ENCODE measurements around the gene SRRT. TPM values are rescaled to one million over a fixed set of nuclear protein-coding genes. Genes with fewer than 3 reads are reported as not detected.

Gene SRRT
- total RNA-seq, 1 donor from 2014 or later: 25.1 TPM

- Histone ChIP-seq H3K9me3 (ENCODE audit: control insufficient read depth in 3 of 3, low read length in 3 of 3) (no peaks in the 10 kb centered on the region), H3K27me3 (ENCODE audit: control insufficient read depth in 3 of 3, insufficient read depth in 3 of 3, low read length in 3 of 3) (peaks cover 4 to 9% (median 6%) of the 10 kb centered on the region in 3 donors), H3K4me1 (ENCODE audit: control insufficient read depth in 3 of 3, insufficient read depth in 3 of 3, low read length in 3 of 3) (peaks cover 37 to 51% (median 48%) of the 10 kb centered on the region in 3 donors), H3K27ac (ENCODE audit: low read depth, low read length) (peak overlapping the region; percentile 94), H3K36me3 (ENCODE audit: control insufficient read depth in 3 of 3, insufficient read depth in 3 of 3, low read length in 3 of 3) (peaks cover 9 to 14% (median 13%) of the 10 kb centered on the region in 3 donors), H3K9ac (ENCODE audit: low read depth in 1 of 3, low read length in 3 of 3) (peak overlapping the region; percentile 82 to 87 (median 84)), H3K4me3 (ENCODE audit: low read length in 3 of 3) (peak overlapping the region; percentile 52 to 75 (median 73))
These were observed 19.2 kb downstream of the SRRT start for GRCh38 chr7:100893910-100894721.

- H3K27ac ChIP-seq (ENCODE audit: low read depth, low read length): peak overlapping the region; percentile 94
- no peaks in the 10 kb centered on the region for H3K9me3 ChIP-seq (ENCODE audit: control insufficient read depth in 3 of 3, low read length in 3 of 3)
- peaks cover 35 to 43% (median 43%) of the 10 kb centered on the region in 3 donors for H3K4me1 ChIP-seq (ENCODE audit: control insufficient read depth in 3 of 3, insufficient read depth in 3 of 3, low read length in 3 of 3)
- H3K4me3 ChIP-seq (ENCODE audit: low read length in 3 of 3): peak overlapping the region; percentile 52 to 75 (median 73)
- H3K36me3 ChIP-seq (ENCODE audit: control insufficient read depth in 3 of 3, insufficient read depth in 3 of 3, low read length in 3 of 3): peaks cover 9 to 14% (median 13%) of the 10 kb centered on the region in 3 donors
- H3K27me3 ChIP-seq (ENCODE audit: control insufficient read depth in 3 of 3, insufficient read depth in 3 of 3, low read length in 3 of 3): peaks cover 4 to 9% (median 6%) of the 10 kb centered on the region in 3 donors
- peak overlapping the region; percentile 82 to 87 (median 84) for H3K9ac ChIP-seq (ENCODE audit: low read depth in 1 of 3, low read length in 3 of 3)
These were observed 20.2 kb downstream of the SRRT start for GRCh38 chr7:100894860-100895700.

- peaks cover 4 to 9% (median 6%) of the 10 kb centered on the region in 3 donors for H3K27me3 ChIP-seq (ENCODE audit: control insufficient read depth in 3 of 3, insufficient read depth in 3 of 3, low read length in 3 of 3)
- H3K36me3 ChIP-seq (ENCODE audit: control insufficient read depth in 3 of 3, insufficient read depth in 3 of 3, low read length in 3 of 3): peaks cover 9 to 14% (median 13%) of the 10 kb centered on the region in 3 donors
- peak within 1 kb of the TSS; percentile 82 to 87 (median 84) for H3K9ac ChIP-seq (ENCODE audit: low read depth in 1 of 3, low read length in 3 of 3)
- no peaks in the 10 kb centered on the region for H3K9me3 ChIP-seq (ENCODE audit: control insufficient read depth in 3 of 3, low read length in 3 of 3)
- peak within 1 kb of the TSS; percentile 94 for H3K27ac ChIP-seq (ENCODE audit: low read depth, low read length)
- peak within 1 kb of the TSS; percentile 59 to 75 (median 73) for H3K4me3 ChIP-seq (ENCODE audit: low read length in 3 of 3)
- H3K4me1 ChIP-seq (ENCODE audit: control insufficient read depth in 3 of 3, insufficient read depth in 3 of 3, low read length in 3 of 3): peaks cover 31 to 37% (median 37%) of the 10 kb centered on the region in 3 donors
These were observed 20.7 kb downstream of the SRRT start, which contains the start of gene ACHE for GRCh38 chr7:100895701-100895955. TSS of gene ACHE (minus strand) at chr7:100895888. CDS start at chr7:100894232, 1,656 bp downstream.

DNA sequence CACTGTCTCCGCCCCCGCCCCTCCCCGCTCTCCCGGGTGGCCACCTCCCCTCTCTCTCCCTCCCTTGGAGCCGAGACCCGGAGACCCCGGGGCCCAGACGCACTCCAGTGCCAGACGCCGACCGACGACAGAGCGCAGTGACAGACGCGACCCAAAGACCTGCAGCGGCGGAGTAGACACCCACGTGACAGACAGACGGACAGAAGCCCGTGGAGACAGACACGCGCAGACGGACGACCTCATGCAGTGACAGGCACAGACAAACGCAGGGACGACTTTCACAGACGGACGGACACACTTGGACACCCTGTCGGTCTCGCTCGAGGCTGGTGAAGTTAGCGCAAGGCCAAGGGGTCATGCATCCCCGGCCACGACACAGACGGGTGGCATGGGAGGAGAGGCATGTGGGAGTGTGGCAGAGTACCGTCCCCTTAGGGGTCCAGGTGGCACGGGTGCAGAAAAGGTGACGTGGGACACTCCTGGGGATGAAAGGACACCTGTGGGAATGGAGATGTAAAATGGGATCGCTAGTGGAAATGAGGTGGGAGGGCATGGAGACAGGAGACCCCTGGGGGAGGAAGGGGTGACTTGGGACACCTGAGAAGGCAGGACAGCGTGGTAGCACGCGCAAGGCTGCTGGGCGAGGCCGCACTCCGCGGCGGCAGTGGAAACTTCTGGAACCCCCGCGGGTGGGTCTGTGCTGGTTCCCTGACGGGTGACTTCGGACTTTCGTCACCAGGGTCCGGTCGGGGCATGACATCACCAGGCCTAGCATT is 21.2 kb downstream of the SRRT start:
- Histone ChIP-seq H3K27ac (ENCODE audit: low read depth, low read length) (peak overlapping the region; percentile 94), H3K4me1 (ENCODE audit: control insufficient read depth in 3 of 3, insufficient read depth in 3 of 3, low read length in 3 of 3) (peaks cover 30 to 34% (median 32%) of the 10 kb centered on the region in 3 donors), H3K9me3 (ENCODE audit: control insufficient read depth in 3 of 3, low read length in 3 of 3) (no peaks in the 10 kb centered on the region), H3K9ac (ENCODE audit: low read depth in 1 of 3, low read length in 3 of 3) (peak overlapping the region in 2 of 3 donors; percentile 65 to 75), H3K4me3 (ENCODE audit: low read length in 3 of 3) (peak overlapping the region; percentile 59 to 69 (median 68)), H3K36me3 (ENCODE audit: control insufficient read depth in 3 of 3, insufficient read depth in 3 of 3, low read length in 3 of 3) (peaks cover 9 to 14% (median 13%) of the 10 kb centered on the region in 3 donors), H3K27me3 (ENCODE audit: control insufficient read depth in 3 of 3, insufficient read depth in 3 of 3, low read length in 3 of 3) (peaks cover 4 to 9% (median 6%) of the 10 kb centered on the region in 3 donors)

- Histone ChIP-seq H3K27me3 (ENCODE audit: control insufficient read depth in 3 of 3, insufficient read depth in 3 of 3, low read length in 3 of 3) (peaks cover 4 to 9% (median 6%) of the 10 kb centered on the region in 3 donors), H3K4me1 (ENCODE audit: control insufficient read depth in 3 of 3, insufficient read depth in 3 of 3, low read length in 3 of 3) (peaks cover 27 to 32% (median 31%) of the 10 kb centered on the region in 3 donors), H3K27ac (ENCODE audit: low read depth, low read length) (no peak overlapping the region), H3K9ac (ENCODE audit: low read depth in 1 of 3, low read length in 3 of 3) (peak overlapping the region in 1 of 3 donors; percentile 50), H3K4me3 (ENCODE audit: low read length in 3 of 3) (peak overlapping the region in 2 of 3 donors; percentile 68 to 69), H3K9me3 (ENCODE audit: control insufficient read depth in 3 of 3, low read length in 3 of 3) (no peaks in the 10 kb centered on the region), H3K36me3 (ENCODE audit: control insufficient read depth in 3 of 3, insufficient read depth in 3 of 3, low read length in 3 of 3) (peaks cover 7 to 14% (median 11%) of the 10 kb centered on the region in 3 donors)
These were observed 22.1 kb downstream of the SRRT start for GRCh38 chr7:100896732-100897608.

DNA sequence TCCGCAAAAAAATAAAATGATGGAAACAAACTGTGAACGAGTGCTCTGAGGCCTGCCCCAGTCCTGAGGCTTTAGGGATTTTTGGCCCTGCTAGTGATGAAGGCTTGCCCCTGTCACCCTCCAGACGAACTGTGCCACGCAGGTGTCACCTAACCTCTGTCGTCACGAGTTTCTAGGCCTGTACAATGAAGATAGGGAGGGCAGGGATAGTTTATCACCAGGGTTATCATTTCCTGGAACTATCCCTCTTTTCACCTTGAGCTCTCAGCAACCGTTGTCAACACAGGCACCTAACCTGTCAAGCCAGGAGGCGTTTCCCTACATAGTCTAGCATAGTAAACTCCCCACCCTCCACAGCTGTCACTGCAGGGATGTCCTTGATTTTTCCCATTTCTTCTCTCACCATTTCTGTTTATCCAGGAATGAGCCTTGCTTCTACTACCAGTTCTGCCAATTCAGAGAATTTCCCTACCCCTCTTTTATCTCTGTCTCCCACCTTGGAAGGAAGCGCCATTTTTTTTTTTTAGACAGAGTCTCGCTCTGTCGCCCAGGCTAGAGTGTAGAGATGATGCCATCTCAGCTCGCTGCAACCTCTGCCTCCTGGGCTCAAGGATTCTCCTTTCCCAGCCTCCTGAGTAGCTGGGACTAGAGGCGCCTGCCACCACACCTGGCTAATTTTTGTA is 23.0 kb downstream of the SRRT start:
- Histone ChIP-seq H3K27ac (ENCODE audit: low read depth, low read length) (no peak overlapping the region), H3K9ac (ENCODE audit: low read depth in 1 of 3, low read length in 3 of 3) (no peak overlapping the region), H3K9me3 (ENCODE audit: control insufficient read depth in 3 of 3, low read length in 3 of 3) (no peaks in the 10 kb centered on the region), H3K4me1 (ENCODE audit: control insufficient read depth in 3 of 3, insufficient read depth in 3 of 3, low read length in 3 of 3) (peaks cover 21 to 25% (median 22%) of the 10 kb centered on the region in 3 donors), H3K4me3 (ENCODE audit: low read length in 3 of 3) (no peak overlapping the region), H3K27me3 (ENCODE audit: control insufficient read depth in 3 of 3, insufficient read depth in 3 of 3, low read length in 3 of 3) (peaks cover 4 to 9% (median 6%) of the 10 kb centered on the region in 3 donors), H3K36me3 (ENCODE audit: control insufficient read depth in 3 of 3, insufficient read depth in 3 of 3, low read length in 3 of 3) (peaks cover 2 to 9% (median 6%) of the 10 kb centered on the region in 3 donors)

- Histone ChIP-seq H3K9ac (ENCODE audit: low read depth in 1 of 3, low read length in 3 of 3) (no peak overlapping the region), H3K4me3 (ENCODE audit: low read length in 3 of 3) (no peak overlapping the region), H3K27me3 (ENCODE audit: control insufficient read depth in 3 of 3, insufficient read depth in 3 of 3, low read length in 3 of 3) (peaks cover 4 to 9% (median 6%) of the 10 kb centered on the region in 3 donors), H3K36me3 (ENCODE audit: control insufficient read depth in 3 of 3, insufficient read depth in 3 of 3, low read length in 3 of 3) (no peaks in the 10 kb centered on the region), H3K4me1 (ENCODE audit: control insufficient read depth in 3 of 3, insufficient read depth in 3 of 3, low read length in 3 of 3) (peaks cover 7 to 13% (median 9%) of the 10 kb centered on the region in 3 donors), H3K9me3 (ENCODE audit: control insufficient read depth in 3 of 3, low read length in 3 of 3) (no peaks in the 10 kb centered on the region), H3K27ac (ENCODE audit: low read depth, low read length) (no peak overlapping the region)
These were observed 24.5 kb downstream of the SRRT start for GRCh38 chr7:100899432-100899831.

DNA sequence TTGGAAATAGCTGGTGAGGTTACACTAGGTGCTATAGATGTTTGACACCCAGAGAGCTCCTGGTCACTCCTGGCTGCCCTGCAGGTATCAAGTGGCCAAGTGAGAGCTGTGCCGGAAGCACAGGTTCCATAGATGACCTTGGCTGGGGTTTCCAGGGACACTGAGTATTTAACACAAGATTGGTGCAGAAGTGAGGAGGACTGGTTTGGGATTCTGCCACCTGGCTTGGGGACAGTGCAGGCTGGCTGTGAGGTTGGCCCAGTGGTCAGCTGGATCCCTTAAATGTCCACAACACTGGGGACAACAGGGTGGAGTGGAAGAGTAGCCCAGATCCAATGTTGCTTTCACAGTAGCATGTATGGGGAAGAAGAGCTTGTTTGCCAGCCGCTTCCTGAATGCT is 26.1 kb downstream of the SRRT start:
- Histone ChIP-seq H3K9me3 (ENCODE audit: control insufficient read depth in 3 of 3, low read length in 3 of 3) (no peaks in the 10 kb centered on the region), H3K27ac (ENCODE audit: low read depth, low read length) (no peak overlapping the region), H3K9ac (ENCODE audit: low read depth in 1 of 3, low read length in 3 of 3) (no peak overlapping the region), H3K4me3 (ENCODE audit: low read length in 3 of 3) (no peak overlapping the region), H3K4me1 (ENCODE audit: control insufficient read depth in 3 of 3, insufficient read depth in 3 of 3, low read length in 3 of 3) (peaks cover 6 to 11% (median 8%) of the 10 kb centered on the region in 3 donors), H3K36me3 (ENCODE audit: control insufficient read depth in 3 of 3, insufficient read depth in 3 of 3, low read length in 3 of 3) (no peaks in the 10 kb centered on the region), H3K27me3 (ENCODE audit: control insufficient read depth in 3 of 3, insufficient read depth in 3 of 3, low read length in 3 of 3) (peaks cover 4 to 7% (median 6%) of the 10 kb centered on the region in 3 donors)
